ENCODE data around the gene RNF115. TPM values are rescaled to one million over a fixed set of nuclear protein-coding genes. Genes with fewer than 3 reads are reported as not detected.

The RNF115 gene
- total and polyA plus RNA-seq, 2 of the 4 experiments (the other 2 are of a cell fraction): 13.5 to 22.9 TPM

DNA sequence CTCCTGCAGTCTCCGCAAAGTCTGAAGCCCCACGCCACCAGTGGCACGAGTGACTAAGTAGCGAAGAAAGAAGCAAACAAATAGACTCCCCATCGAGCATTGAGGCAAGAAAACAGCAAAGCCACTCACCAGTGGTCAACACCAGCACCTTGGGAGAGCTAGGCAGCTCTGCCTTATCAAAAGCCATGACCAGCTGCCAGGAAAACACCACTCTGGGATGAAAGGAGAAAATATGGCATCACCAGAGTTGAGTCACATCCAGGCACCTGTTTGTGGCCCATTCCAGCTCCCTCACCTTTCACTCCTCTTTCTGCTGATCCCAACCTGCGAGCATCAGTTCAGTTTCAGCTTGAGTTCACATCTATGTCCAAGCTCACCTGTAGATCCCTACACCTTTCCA lies 134.0 kb downstream of the RNF115 start (continued):
- TF ChIP-seq CTCF (conservative IDR thresholded peaks at IDR 0.05; ENCODE audit: low read depth, low read length) (no peak), MXI1 (IDR thresholded peaks at IDR 0.05; ENCODE audit: borderline replicate concordance, low read depth, low read length) (no peak), NFE2L2 (IDR thresholded peaks at IDR 0.05; ENCODE audit: low read depth, low read length) (no peak), CEBPB (IDR thresholded peaks at IDR 0.05; ENCODE audit: low read depth, low read length) (no peak), RFX5 (IDR thresholded peaks at IDR 0.05; ENCODE audit: low read depth, low read length) (no peak)

- Histone ChIP-seq H4K91ac (ENCODE audit: insufficient read depth, low read depth, low read length) (no peak overlapping the region), H3K4me3 (ENCODE audit: insufficient read depth, low read depth, low read length) (no peak overlapping the region), H3K4ac (ENCODE audit: low read depth, low read length) (no peak overlapping the region), H2AK5ac (ENCODE audit: low read depth, low read length) (no peak overlapping the region), H3K14ac (replicated peaks; ENCODE audit: low read depth, low read length) (no peak overlapping the region), H3K36me3 (ENCODE audit: control insufficient read depth, insufficient read depth, low read length) (no peaks in the 10 kb centered on the region), H3K79me1 (ENCODE audit: low read depth in 1 of 2, low read length in 2 of 2) (0 out of 4 replicates have a peak, but pooled peaks cover 0 to 3% of the 10 kb centered on the region in 2 experiments), H2BK20ac (ENCODE audit: low read depth, low read length) (no peak overlapping the region), H2AK9ac (replicated peaks; ENCODE audit: low read depth, low read length, poor library complexity) (no peak overlapping the region), H3K9me3 (ENCODE audit: control insufficient read depth, insufficient read depth, low read length) (no peaks in the 10 kb centered on the region), H3K27me3 (ENCODE audit: control insufficient read depth, insufficient read depth, low read length) (no peaks in the 10 kb centered on the region), H3K56ac (ENCODE audit: extremely low read depth, insufficient read depth, low read length) (no peak overlapping the region), H3K18ac (ENCODE audit: low read depth, low read length) (no peak overlapping the region), H3K4me1 (ENCODE audit: control insufficient read depth, insufficient read depth, low read length) (peaks cover 10% of the 10 kb centered on the region; the same call in 1 of the 2 replicates), H2BK120ac (ENCODE audit: low read depth, low read length) (no peak overlapping the region), H4K20me1 (ENCODE audit: insufficient read depth, low read length) (no peaks in the 10 kb centered on the region), H3K27ac (ENCODE audit: insufficient read depth, low read length) (no peak overlapping the region), H4K8ac (ENCODE audit: low read depth in 2 of 2, low read length in 2 of 2) (no peak overlapping the region), H2AFZ (replicated peaks; ENCODE audit: low read length, poor library complexity) (no peak overlapping the region), H4K5ac (ENCODE audit: low read depth, low read length) (no peak overlapping the region), H3K23ac (ENCODE audit: low read depth, low read length) (no peak overlapping the region), H3K9ac (ENCODE audit: low read depth, low read length) (no peak overlapping the region), H2BK5ac (ENCODE audit: low read depth, low read length, poor library complexity, severe bottlenecking) (no peak overlapping the region), H2BK15ac (ENCODE audit: low read depth, low read length) (no peak overlapping the region), H3K9me1 (ENCODE audit: insufficient read depth, low read length) (peaks cover 7% of the 10 kb centered on the region), H3K4me2 (ENCODE audit: low read depth, low read length) (no peak overlapping the region)
- DNase-seq: no peak
- ChIA-PET CTCF (no interaction called here), POLR2A (ENCODE audit: unreplicated experiment) (no interaction called here)
- in situ Hi-C loops (cut with MboI; ENCODE audit: low sequenced_read_pairs) (no loop called here), dilution Hi-C loops (cut with HindIII; ENCODE audit: low sequenced_read_pairs, unreplicated experiment) (no loop called here), intact Hi-C loops (cut with micrococcal nuclease) (no loop called here)
- ATAC-seq (ENCODE audit: low read depth): no peak
- WGBS, 2 experiments (ENCODE audit: extremely low coverage in 2 of 2, insufficient read length in 1 of 2): 93% methylated on average over 6 of the region's 6 CpGs; no CpG with 5 or more reads in 1 of the 2 experiments
- no TSS peak for BruUV-seq (replicated peaks)
- TF ChIP-seq POLR2A (IDR thresholded peaks at IDR 0.05; ENCODE audit: low read depth, low read length) (no peak), RCOR1 (IDR thresholded peaks at IDR 0.05; ENCODE audit: insufficient replicate concordance, low read length) (no peak), CTCF (conservative IDR thresholded peaks at IDR 0.05; ENCODE audit: low read depth, low read length) (no peak), MXI1 (IDR thresholded peaks at IDR 0.05; ENCODE audit: borderline replicate concordance, low read depth, low read length) (no peak), CEBPB (IDR thresholded peaks at IDR 0.05; ENCODE audit: low read depth, low read length) (no peak), NFE2L2 (IDR thresholded peaks at IDR 0.05; ENCODE audit: low read depth, low read length) (no peak), FOS (IDR thresholded peaks at IDR 0.05; ENCODE audit: low read depth, low read length) (no peak), MAFK (IDR thresholded peaks at IDR 0.05; ENCODE audit: low read depth, low read length) (no peak), CHD1 (IDR thresholded peaks at IDR 0.05; ENCODE audit: low read depth, low read length) (no peak)
- TF ChIP-seq, protein P1, sequence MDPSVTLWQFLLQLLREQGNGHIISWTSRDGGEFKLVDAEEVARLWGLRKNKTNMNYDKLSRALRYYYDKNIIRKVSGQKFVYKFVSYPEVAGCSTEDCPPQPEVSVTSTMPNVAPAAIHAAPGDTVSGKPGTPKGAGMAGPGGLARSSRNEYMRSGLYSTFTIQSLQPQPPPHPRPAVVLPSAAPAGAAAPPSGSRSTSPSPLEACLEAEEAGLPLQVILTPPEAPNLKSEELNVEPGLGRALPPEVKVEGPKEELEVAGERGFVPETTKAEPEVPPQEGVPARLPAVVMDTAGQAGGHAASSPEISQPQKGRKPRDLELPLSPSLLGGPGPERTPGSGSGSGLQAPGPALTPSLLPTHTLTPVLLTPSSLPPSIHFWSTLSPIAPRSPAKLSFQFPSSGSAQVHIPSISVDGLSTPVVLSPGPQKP (IDR thresholded peaks at IDR 0.05; ENCODE audit: borderline replicate concordance, low read depth, low read length): no peak
Observed at GRCh38 chr1:145688924-145689323, 135.0 kb downstream of the RNF115 start.

Measured in IMR-90 (cell line).